ENCODE measurements around the gene EFCC1. TPM values are rescaled to one million over a fixed set of nuclear protein-coding genes. Genes with fewer than 3 reads are reported as not detected.
"Not testable (repeated sequence)": the region's sequence is repeated elsewhere in the genome, so short reads cannot be mapped to it uniquely, and the experiment has no call there.

The EFCC1 gene
- polyA plus RNA-seq, 4 donors: 2.2 to 3.1 (median 3.0) TPM

DNA sequence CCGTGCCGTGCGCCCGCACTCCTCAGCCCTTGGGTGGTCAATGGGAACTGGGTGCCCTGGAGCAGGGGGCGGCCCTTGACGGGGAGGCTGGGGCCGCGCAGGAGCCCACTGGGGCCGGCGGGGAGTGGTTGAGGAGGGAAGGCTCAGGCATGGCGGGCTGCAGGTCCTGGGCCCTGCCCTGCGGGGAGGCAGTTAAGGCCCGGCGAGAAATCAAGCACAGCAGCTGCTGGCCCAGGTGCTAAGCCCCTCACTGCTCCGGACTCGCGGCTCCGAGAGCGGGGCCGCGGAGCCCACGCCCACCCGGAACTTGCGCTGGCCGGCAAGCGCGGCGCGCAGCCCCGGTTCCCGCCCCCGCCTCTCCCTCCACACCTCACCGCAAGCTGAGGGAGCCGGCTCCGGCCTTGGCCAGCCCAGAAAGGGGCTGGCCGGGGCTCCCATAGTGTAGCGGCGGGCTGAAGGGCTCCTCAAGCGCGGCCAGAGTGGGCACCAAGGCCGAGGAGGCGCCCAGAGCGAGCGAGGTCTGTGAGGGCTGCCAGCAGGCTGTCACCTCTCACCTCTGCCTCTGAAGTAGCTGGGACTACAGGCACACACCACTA lies 67.3 kb downstream of the EFCC1 start:
- no peak for DNase-seq (ENCODE audit: low read depth in 4 of 4, low spot score in 2 of 4)

DNA sequence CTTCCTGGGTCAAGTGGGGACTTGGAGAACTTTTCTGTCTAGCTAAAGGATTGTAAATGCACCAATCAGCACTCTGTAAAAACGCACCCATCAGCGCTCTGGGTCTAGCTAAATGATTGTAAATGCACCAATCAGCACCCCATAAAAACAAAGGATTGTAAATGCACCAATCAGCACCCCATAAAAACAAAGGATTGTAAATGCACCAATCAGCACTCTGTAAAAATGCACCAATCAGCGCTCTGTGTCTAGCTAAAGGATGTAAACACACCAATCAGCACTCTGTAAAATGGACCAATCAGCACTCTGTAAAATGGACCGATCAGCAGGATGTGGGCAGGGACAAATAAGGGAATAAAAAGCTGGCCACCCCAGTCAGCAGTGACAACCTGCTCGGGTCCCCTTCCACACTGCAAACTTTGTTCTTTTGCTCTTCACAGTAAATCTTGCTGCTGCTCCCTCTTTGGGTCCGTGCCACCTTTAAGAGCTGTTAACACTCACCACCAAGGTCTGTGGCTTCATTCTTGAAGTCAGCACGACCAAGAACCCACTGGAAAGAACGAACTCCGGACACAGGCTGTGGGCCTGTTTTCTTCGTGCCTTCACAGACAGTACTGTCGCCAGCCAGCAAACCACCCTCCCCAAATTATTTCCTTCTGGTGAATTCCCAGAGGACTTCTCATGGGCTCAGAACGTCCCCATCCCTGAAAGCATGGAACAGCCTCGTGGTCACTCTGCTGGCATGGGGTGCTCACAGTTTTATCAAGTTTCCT lies 68.4 kb downstream of the EFCC1 start:
- not testable (repeated sequence) for DNase-seq (ENCODE audit: low read depth in 4 of 4, low spot score in 2 of 4)

DNA sequence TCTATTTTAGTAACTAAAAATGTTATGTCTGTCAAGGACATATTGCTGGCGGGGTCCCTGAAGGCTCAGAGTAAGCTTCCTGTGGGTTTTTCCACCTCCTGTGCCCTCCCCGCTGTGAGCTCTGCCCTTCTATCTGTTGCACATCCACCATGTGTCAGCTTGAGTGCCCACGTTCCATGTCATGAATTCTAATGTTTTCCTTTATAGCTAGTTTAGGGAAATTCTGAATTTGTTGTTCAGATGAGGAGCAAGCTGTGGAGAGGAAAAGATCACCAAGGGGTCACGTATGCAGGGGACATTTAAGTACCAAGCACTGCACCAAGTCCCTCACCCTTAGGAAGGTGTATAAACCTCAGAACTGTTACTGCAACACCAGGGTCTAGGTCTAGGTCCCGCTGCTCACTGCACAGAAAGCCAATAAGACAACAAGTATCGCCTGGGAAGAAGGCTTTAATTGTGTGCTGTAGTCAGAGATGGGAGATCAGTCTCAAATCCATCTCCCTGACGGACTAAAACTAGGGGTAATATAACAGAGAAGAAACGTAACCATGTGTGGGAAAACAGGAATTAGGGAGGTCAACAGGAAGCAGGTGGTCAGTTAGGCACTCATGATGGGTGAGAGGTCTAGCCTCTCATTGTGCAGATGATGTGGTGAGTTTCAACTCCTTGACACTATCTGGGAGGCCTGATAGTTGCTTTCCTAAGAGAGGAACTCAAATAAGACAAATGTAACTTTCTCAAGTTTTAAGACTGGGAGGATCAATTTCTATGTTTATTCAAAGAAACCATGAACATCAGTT lies 69.2 kb downstream of the EFCC1 start:
- no peak for DNase-seq (ENCODE audit: low read depth in 4 of 4, low spot score in 2 of 4)

DNA sequence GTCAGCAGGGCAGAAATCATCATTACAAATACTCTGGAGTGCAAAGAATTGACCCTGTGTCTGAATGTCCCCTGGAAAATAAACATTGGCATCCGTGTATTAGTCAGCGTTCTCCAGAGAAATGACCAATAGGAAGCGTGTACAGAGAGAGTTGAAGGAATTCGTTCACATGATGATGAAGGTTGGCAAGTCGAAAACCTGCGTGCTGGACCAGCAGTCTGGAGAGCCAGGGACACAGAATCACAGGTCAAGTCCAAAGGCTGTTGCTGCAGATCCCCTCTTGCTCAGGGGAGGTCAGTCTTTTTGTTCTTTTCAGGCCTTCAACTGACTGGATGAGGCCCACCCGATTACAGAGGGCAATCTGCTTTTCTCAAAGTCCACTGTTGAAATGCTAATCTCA lies 76.1 kb downstream of the EFCC1 start:
- DNase-seq (ENCODE audit: low read depth in 4 of 4, low spot score in 2 of 4): no peak

DNA sequence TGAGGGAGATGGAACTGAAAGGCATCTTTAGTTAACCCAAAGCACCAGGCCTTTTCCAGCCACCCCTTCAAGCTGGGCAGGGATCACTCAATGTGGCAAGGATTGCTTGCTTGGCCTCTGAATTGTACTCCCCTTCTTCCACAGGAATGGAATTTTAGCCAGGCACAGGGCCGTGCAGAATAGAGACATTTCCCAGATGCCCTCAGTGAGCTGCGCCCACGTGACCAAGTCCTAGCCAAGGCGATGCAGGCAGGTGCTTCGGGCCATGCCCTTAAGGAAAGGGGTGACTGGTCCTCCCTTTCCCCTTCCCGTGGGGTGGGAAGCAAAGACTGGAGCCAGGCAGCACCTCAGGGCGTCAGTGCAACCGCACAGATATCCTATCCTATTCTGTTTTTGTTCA lies 77.4 kb downstream of the EFCC1 start:
- no peak for DNase-seq (ENCODE audit: low read depth in 4 of 4, low spot score in 2 of 4)

DNA sequence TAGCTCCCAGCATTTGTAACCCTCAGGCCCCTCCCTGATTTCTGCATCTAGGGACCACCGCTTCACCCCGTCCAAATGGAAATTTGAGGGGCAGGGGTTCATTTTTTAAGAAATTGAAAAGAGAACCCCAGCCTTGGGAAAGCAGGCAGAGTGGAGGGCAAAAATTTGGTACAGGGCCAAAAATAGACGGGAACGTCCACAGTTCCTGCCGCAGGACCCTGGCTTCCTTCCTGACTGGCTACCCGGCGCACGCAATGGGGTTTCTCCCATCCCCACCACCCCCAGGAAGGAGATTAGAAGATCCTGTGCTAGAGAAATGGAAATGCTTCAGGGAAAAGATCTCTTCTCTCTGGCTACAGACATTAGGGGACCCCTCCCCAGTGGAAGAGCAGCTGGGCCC lies 80.4 kb downstream of the EFCC1 start:
- no peak for DNase-seq (ENCODE audit: low read depth in 4 of 4, low spot score in 2 of 4)

DNA sequence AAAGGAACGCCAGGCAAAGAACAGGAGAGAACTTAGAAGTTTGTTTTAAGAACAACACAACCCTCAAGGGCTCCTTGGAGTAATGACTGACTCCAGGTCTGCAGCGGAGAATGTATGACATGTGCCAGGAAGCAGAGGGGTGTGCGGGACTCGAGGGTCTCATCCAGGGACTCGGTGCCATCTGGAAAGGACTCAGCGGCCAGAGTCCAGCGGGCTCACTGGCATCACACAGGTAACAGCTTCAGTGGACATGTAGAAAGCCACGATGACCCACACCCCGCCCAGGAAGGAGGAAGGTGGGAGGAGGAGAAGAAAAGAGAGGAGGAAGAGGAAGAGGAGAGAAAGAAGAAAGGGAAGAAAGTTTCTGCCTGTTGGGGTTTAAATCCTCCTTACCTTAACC lies 80.9 kb downstream of the EFCC1 start:
- DNase-seq (ENCODE audit: low read depth in 4 of 4, low spot score in 2 of 4): no peak

DNA sequence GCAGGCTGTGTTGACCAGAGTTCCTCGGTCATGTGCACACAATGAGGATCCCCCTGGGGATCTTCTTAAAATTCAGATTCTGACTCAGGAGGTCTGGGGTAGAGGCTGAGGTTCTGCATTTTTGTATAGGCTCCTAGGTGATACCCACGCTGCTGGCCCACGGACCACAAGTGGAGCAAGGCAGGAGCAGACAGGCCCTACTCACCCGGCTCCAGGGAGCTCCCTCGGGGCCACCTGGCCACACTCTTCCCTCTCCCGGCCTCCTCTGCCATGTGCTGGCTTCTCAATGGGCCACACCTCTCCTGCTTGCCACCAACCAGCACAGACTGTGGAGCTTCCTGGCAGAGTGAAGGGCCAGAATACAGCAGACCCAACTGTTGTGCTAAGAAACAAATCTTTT lies 83.4 kb downstream of the EFCC1 start:
- DNase-seq (ENCODE audit: low read depth in 4 of 4, low spot score in 2 of 4): no peak

DNA sequence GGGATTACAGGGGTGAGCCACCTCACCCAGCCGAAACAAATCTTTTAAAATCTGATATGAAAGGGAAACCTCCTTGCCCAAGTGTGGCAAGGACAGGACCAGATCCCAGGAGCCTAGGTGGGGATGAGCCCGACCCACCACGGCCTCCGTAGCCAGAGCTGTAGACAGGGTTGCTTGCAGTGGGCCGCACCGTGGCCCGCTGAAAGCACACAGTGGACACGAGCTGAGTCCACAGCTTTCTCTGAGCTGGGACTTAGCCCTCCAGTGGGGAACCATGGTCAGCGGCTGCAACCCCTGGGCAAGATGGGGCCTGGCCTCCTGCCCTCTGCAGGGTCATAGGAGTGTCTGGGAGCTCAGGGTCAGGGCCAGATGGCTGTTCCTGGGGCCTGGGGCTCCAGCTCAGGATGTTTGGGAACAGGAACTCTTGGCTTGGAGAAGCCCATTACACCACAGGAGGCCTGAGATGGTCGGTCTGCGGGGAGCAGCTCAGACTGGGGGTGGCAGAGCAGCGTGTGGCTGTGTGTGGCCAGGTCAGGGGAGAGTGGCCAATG lies 84.1 kb downstream of the EFCC1 start:
- DNase-seq (ENCODE audit: low read depth in 4 of 4, low spot score in 2 of 4): no peak

DNA sequence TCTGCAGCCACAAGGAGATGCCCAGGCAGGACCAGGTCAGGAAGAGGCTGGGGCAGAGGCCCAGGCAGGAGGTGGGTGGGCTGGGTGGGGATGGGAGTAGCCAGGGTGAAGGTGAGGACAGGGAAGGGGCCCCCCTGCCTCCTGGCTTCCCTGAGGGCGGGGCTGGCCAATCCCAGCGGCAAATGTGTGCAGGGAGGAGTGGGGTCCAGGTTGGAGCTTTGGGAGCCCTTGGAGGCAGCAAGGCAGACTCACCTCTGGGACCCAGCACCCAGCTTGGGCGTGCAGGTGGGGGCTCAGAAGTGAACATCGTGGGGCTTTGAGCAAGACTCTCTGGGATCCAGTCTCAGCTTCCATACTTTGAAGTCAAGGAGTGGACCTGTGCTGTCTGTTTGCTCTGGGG lies 84.7 kb downstream of the EFCC1 start:
- no peak for DNase-seq (ENCODE audit: low read depth in 4 of 4, low spot score in 2 of 4)

DNA sequence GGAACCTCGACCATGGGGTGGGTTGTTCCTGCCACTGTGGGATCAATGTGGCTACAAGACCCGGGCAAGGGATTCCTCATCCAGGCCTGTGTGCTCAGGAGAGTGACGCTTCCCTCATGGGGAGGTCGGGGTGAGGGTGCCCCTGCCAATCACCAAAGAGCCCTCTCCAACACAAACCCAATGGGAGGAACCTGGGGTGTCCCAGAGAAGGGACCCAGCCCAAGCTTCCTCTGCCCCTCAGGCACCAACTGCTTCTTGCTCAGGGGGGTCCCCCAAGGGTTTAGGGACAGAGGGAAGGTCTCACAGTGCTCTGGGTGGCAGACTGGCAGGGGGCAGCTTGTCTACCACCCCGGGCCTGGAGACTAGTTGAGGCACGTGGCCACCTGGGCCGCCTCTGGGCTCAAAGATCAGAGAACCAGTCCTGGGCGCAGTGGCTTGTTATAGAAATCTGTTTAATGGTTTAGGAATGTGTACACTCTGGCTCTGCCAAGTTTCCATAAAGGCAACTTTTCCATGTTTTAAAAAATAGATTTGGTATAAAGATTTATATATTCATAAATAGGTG lies 86.1 kb downstream of the EFCC1 start:
- no peak for DNase-seq (ENCODE audit: low read depth in 4 of 4, low spot score in 2 of 4)

DNA sequence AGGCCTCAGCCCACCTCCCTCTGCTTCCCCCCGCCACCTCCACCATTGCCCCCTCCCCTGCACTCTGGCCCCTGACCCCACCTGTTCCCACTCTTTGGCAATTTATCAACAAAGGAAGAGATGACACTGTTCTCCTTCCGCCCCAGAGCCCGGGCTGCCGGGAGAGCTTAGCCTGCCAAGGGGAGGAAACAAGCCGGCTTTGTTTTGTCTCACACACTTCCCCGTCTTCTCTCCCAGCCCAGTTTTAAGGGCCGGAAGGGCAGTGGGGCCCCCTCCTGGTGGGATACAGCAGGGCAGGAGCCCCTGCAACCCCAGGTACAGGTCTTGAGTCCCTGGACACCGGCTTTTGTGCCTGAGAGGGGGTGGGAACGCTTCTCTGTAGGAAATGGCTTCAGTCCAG lies 86.8 kb downstream of the EFCC1 start:
- DNase-seq (ENCODE audit: low read depth in 4 of 4, low spot score in 2 of 4): not testable (repeated sequence)

DNA sequence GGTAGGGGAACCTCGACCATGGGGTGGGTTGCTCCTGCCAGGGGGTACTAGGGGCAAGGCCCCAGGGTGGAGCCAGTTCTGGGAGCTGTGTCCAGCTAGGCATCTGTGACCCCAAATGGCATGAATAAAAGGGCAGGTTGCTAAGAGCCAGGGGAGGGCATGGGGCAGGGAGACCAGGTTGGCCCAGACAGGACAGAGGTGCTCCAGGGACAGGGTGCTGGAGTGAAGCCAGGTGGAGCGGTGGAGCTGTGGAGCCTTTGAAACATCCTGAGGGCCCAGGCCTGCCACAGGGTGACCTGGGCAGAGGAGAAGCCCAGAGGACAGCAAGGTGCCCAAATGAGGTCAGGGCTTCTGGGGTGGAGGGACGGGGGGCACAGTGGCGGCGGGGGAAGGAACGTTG lies 87.2 kb downstream of the EFCC1 start:
- not testable (repeated sequence) for DNase-seq (ENCODE audit: low read depth in 4 of 4, low spot score in 2 of 4)

Other genes starting within 250 kb of the EFCC1 start
- 10 to 100 TPM; 29.9 to 51.0 (median 41.1) TPM for gene ACAD9, start 121.7 kb upstream of the EFCC1 start, polyA plus RNA-seq (ENCODE audit: insufficient read length in 4 of 4)
- 1 to 10 TPM; 1.1 to 2.0 (median 1.6) TPM for gene CFAP92, start 7.2 kb upstream of the EFCC1 start, polyA plus RNA-seq (ENCODE audit: insufficient read length in 4 of 4)
- gene GP9, start 59.5 kb downstream of the EFCC1 start, polyA plus RNA-seq (ENCODE audit: insufficient read length in 4 of 4): 1 to 10 TPM in 2 of 4 donors, under 1 TPM in 2; 0.81 to 1.8 (median 1.2) TPM
- gene RAB43, start 120.5 kb downstream of the EFCC1 start, polyA plus RNA-seq (ENCODE audit: insufficient read length in 4 of 4): 1 to 10 TPM; 5.1 to 8.5 (median 7.1) TPM
- gene ISY1, start 159.8 kb downstream of the EFCC1 start, polyA plus RNA-seq (ENCODE audit: insufficient read length in 4 of 4): 10 to 100 TPM; 43.1 to 55.8 (median 48.9) TPM
- gene CNBP, start 182.6 kb downstream of the EFCC1 start, polyA plus RNA-seq (ENCODE audit: insufficient read length in 4 of 4): 100 to 1,000 TPM; 338 to 467 (median 398) TPM
- 100 to 1,000 TPM; 146 to 166 (median 154) TPM for gene COPG1, start 248.3 kb downstream of the EFCC1 start, polyA plus RNA-seq (ENCODE audit: insufficient read length in 4 of 4)

Measured in left renal cortex interstitium (tissue), 4 donors.